Neural progenitor cell (in vitro differentiated cells): Measurements from ENCODE around the gene MYBPC1. TPM values are rescaled to one million over a fixed set of nuclear protein-coding genes. Genes with fewer than 3 reads are reported as not detected.
"Not testable (repeated sequence)": the region's sequence is repeated elsewhere in the genome, so short reads cannot be mapped to it uniquely, and the experiment has no call there.

Experiments
- DNase-seq: peaks from one replicate; pipeline ENCODE4 v3.0.0-alpha.2; 2016; ENCODE audit warnings: low spot score
- H2AFZ ChIP-seq: fragments of 200-600 bp; sonication (generic); replicated peaks from 2 replicates; pipeline ENCODE4 v1.6.1; 2016; ENCODE audit warnings: antibody characterized with exemption
- H3F3A ChIP-seq: fragments of 200-600 bp; sonication (generic); 2 replicates; pipeline ENCODE4 v1.6.1; 2016; ENCODE audit warnings: antibody characterized with exemption, low read depth
- H3K27ac ChIP-seq: fragments of 200-600 bp; sonication (generic); 2 replicates; pipeline ENCODE4 v1.5.1; 2016; ENCODE audit warnings: mild to moderate bottlenecking
- H3K27me3 ChIP-seq: fragments of 200-600 bp; sonication (generic); 2 replicates; pipeline ENCODE4 v1.6.1; 2016; ENCODE audit warnings: mild to moderate bottlenecking, moderate library complexity
- H3K36me3 ChIP-seq: fragments of 200-600 bp; sonication (generic); 2 replicates; pipeline ENCODE4 v1.5.1; 2016
- H3K4me1 ChIP-seq: fragments of 200-600 bp; sonication (generic); 2 replicates; pipeline ENCODE4 v1.6.1; 2016; ENCODE audit warnings: mixed run types
- H3K4me2 ChIP-seq: fragments of 200-600 bp; sonication (generic); 2 replicates; pipeline ENCODE4 v1.6.1; 2016
- H3K4me3 ChIP-seq: fragments of 200-600 bp; sonication (generic); 2 replicates; pipeline ENCODE4 v1.5.1; 2016
- H3K79me2 ChIP-seq: fragments of 200-600 bp; sonication (generic); 2 replicates; pipeline ENCODE4 v1.6.1; 2016; ENCODE audit warnings: low read depth
- H3K9ac ChIP-seq: fragments of 200-600 bp; sonication (generic); 2 replicates; pipeline ENCODE4 v1.6.1; 2016
- H3K9me3 ChIP-seq: fragments of 200-600 bp; sonication (generic); 2 replicates; pipeline ENCODE4 v1.5.1; 2016; ENCODE audit warnings: low read depth
- H4K20me1 ChIP-seq: fragments of 200-600 bp; sonication (generic); 2 replicates; pipeline ENCODE4 v1.6.1; 2016; ENCODE audit warnings: low read depth
- H3K27ac Mint-ChIP-seq: 3 replicates; pipeline ENCODE4 v1.8.0; 2021; ENCODE audit warnings: mixed read lengths
- H3K27me3 Mint-ChIP-seq: 2 replicates; pipeline ENCODE4 v1.8.0; 2022; ENCODE audit warnings: low read depth, mild to moderate bottlenecking, inconsistent platforms, moderate library complexity, mixed read lengths; ENCODE audit not compliant: insufficient read depth
- H3K36me3 Mint-ChIP-seq: 3 replicates; pipeline ENCODE4 v1.8.0; 2021; ENCODE audit warnings: mixed read lengths
- H3K4me1 Mint-ChIP-seq: 3 replicates; pipeline ENCODE4 v1.8.0; 2021; ENCODE audit warnings: mixed read lengths
- H3K4me3 Mint-ChIP-seq: 3 replicates; pipeline ENCODE4 v1.8.0; 2021; ENCODE audit warnings: mild to moderate bottlenecking, moderate library complexity, mixed read lengths
- H3K9me3 Mint-ChIP-seq: 3 replicates; pipeline ENCODE4 v1.8.0; 2020; ENCODE audit warnings: mixed read lengths
- CTCF ChIP-seq: fragments of 200-600 bp; sonication (generic); IDR thresholded peaks from 2 replicates; pipeline ENCODE4 v1.5.1; 2017; ENCODE audit warnings: antibody characterized with exemption, mild to moderate bottlenecking
- EZH2 ChIP-seq: fragments of 200-600 bp; sonication (generic); IDR thresholded peaks from 2 replicates; pipeline ENCODE4 v1.6.1; 2017; ENCODE audit warnings: antibody characterized with exemption, mild to moderate bottlenecking, moderate library complexity
- EZH2phosphoT487 ChIP-seq: fragments of 200-600 bp; sonication (generic); IDR thresholded peaks from 2 replicates; pipeline ENCODE4 v1.6.1; 2017; ENCODE audit warnings: antibody characterized with exemption
- total RNA-seq: library from RNA; depleted of rRNA; stranded (reverse); fragments of >200 nt; gene quantifications from 2 replicates; pipeline ENCODE4 v1.2.3, GENCODE V29; 2015; ENCODE audit warnings: low replicate concordance

The MYBPC1 gene
- total RNA-seq, 1 donor from 2014 or later = not detected

- H3K79me2 ChIP-seq = no peaks in the 10 kb centered on the region
- H3K9ac ChIP-seq = no peak overlapping the region
- Mint-ChIP-seq H3K27me3 (peaks cover 2% of the 10 kb centered on the region), H3K36me3 (no peaks in the 10 kb centered on the region), H3K4me3 (no peak overlapping the region), H3K9me3 (no peaks in the 10 kb centered on the region), H3K4me1 (peaks cover 3% of the 10 kb centered on the region), H3K27ac (no peak overlapping the region)
- no peaks in the 10 kb centered on the region for H3F3A ChIP-seq
- H3K4me3 ChIP-seq = no peak overlapping the region
- no peaks in the 10 kb centered on the region for H3K9me3 ChIP-seq
- H3K27me3 ChIP-seq = no peaks in the 10 kb centered on the region
- no peaks in the 10 kb centered on the region for H3K36me3 ChIP-seq
- TF ChIP-seq CTCF (no peak), EZH2 (no peak), EZH2phosphoT487 (no peak)
- H3K27ac ChIP-seq = no peak overlapping the region
- H3K4me1 ChIP-seq = no peaks in the 10 kb centered on the region
- no peak overlapping the region for H2AFZ ChIP-seq
- DNase-seq = no peak
- H3K4me2 ChIP-seq = no peak overlapping the region
- H4K20me1 ChIP-seq = no peaks in the 10 kb centered on the region
Observed at GRCh38 chr12:101557094-101557493, 37.7 kb upstream of the MYBPC1 start.

GRCh38 chr12:101558726-101559125 is 36.0 kb upstream of the MYBPC1 start:
- H3K27ac Mint-ChIP-seq, DNase-seq, H4K20me1 ChIP-seq, H2AFZ ChIP-seq, H3K36me3 Mint-ChIP-seq, H3K27me3 Mint-ChIP-seq, H3K4me1 ChIP-seq, H3K9me3 ChIP-seq, H3K4me3 ChIP-seq, H3K27ac ChIP-seq, H3K9me3 Mint-ChIP-seq, H3K4me2 ChIP-seq, H3K4me1 Mint-ChIP-seq, H3K9ac ChIP-seq, H3F3A ChIP-seq, H3K27me3 ChIP-seq, H3K79me2 ChIP-seq, H3K36me3 ChIP-seq, H3K4me3 Mint-ChIP-seq: not testable (repeated sequence)

GRCh38 chr12:101563212-101563611 is 31.6 kb upstream of the MYBPC1 start:
- H3K27me3 Mint-ChIP-seq = peaks cover 5% of the 10 kb centered on the region
- H3K9me3 Mint-ChIP-seq = no peaks in the 10 kb centered on the region
- Histone ChIP-seq H4K20me1 (no peaks in the 10 kb centered on the region), H3K4me1 (peaks cover 9% of the 10 kb centered on the region), H3K4me3 (no peak overlapping the region), H3K27ac (no peak overlapping the region), H3K79me2 (no peaks in the 10 kb centered on the region), H3K4me2 (no peak overlapping the region), H3K9me3 (no peaks in the 10 kb centered on the region), H3K27me3 (no peaks in the 10 kb centered on the region), H3K9ac (no peak overlapping the region), H2AFZ (no peak overlapping the region), H3F3A (no peaks in the 10 kb centered on the region), H3K36me3 (no peaks in the 10 kb centered on the region)
- DNase-seq = no peak
- no peak overlapping the region for H3K4me3 Mint-ChIP-seq
- H3K36me3 Mint-ChIP-seq = no peaks in the 10 kb centered on the region
- TF ChIP-seq EZH2phosphoT487 (no peak), EZH2 (no peak), CTCF (no peak)
- H3K4me1 Mint-ChIP-seq = peaks cover 4% of the 10 kb centered on the region
- H3K27ac Mint-ChIP-seq = no peak overlapping the region

- no peaks in the 10 kb centered on the region for H3K27me3 ChIP-seq
- peaks cover 9% of the 10 kb centered on the region for H3K4me1 ChIP-seq
- Mint-ChIP-seq H3K4me3 (no peak overlapping the region), H3K36me3 (no peaks in the 10 kb centered on the region), H3K9me3 (no peaks in the 10 kb centered on the region), H3K4me1 (peaks cover 4% of the 10 kb centered on the region), H3K27me3 (peaks cover 5% of the 10 kb centered on the region), H3K27ac (no peak overlapping the region)
- DNase-seq = no peak
- no peaks in the 10 kb centered on the region for H4K20me1 ChIP-seq
- H3K4me3 ChIP-seq = no peak overlapping the region
- H3K4me2 ChIP-seq = no peak overlapping the region
- no peaks in the 10 kb centered on the region for H3K79me2 ChIP-seq
- no peaks in the 10 kb centered on the region for H3F3A ChIP-seq
- H3K36me3 ChIP-seq = no peaks in the 10 kb centered on the region
- H3K9ac ChIP-seq = no peak overlapping the region
- H3K27ac ChIP-seq = no peak overlapping the region
- no peaks in the 10 kb centered on the region for H3K9me3 ChIP-seq
- TF ChIP-seq CTCF = no peak
- no peak for TF ChIP-seq EZH2phosphoT487
- no peak for TF ChIP-seq EZH2
- no peak overlapping the region for H2AFZ ChIP-seq
Observed at GRCh38 chr12:101564912-101565311, 29.9 kb upstream of the MYBPC1 start.
